ENCODE data around the gene DMP1.
"Not testable (repeated sequence)": the region's sequence is repeated elsewhere in the genome, so short reads cannot be mapped to it uniquely, and the experiment has no call there.

Gene DMP1

GRCh38 chr4:87688316-87688715 lies 38.2 kb downstream of the DMP1 start:
- no peak for DNase-seq (ENCODE audit: low spot score)

GRCh38 chr4:87690947-87691346 lies 40.9 kb downstream of the DMP1 start:
- not testable (repeated sequence) for DNase-seq (ENCODE audit: low spot score)

- DNase-seq (ENCODE audit: low spot score) = not testable (repeated sequence)
These were observed 42.0 kb downstream of the DMP1 start for GRCh38 chr4:87692060-87692459.

GRCh38 chr4:87697272-87697671 lies 47.2 kb downstream of the DMP1 start:
- DNase-seq (ENCODE audit: low spot score) = no peak

GRCh38 chr4:87697945-87698344 lies 47.9 kb downstream of the DMP1 start:
- no peak for DNase-seq (ENCODE audit: low spot score)

- DNase-seq (ENCODE audit: low spot score) = no peak
These were observed 48.3 kb downstream of the DMP1 start for GRCh38 chr4:87698394-87698793.

GRCh38 chr4:87704001-87704400 lies 53.9 kb downstream of the DMP1 start:
- DNase-seq (ENCODE audit: low spot score) = no peak

GRCh38 chr4:87707279-87707918 lies 57.3 kb downstream of the DMP1 start:
- no peak for DNase-seq (ENCODE audit: low spot score)

Data from AG08396 (cell line).